NCI-H82 (cell line): ENCODE results near the gene MINDY1.

Experiments used
- DNase-seq: peaks from one replicate; lab custom pipeline; 2025; lab: John Stamatoyannopoulos, UW

Gene MINDY1

GRCh38 chr1:151006327-151007052, at the start of gene MINDY1:
Gene MINDY1, minus strand, starts transcription at chr1:151006902. Its CDS starts 4,285 bp downstream, at chr1:151002617.
- DNase-seq, result peak; percentile 93

- DNase-seq, result no peak
Observed at GRCh38 chr1:151056149-151056548, 49.4 kb upstream of the MINDY1 start.

GRCh38 chr1:151055581-151055980, 48.9 kb upstream of the MINDY1 start:
- no peak for DNase-seq

- DNase-seq, result no peak
Observed at GRCh38 chr1:151054971-151055547, 48.4 kb upstream of the MINDY1 start.

- no peak for DNase-seq
Observed at GRCh38 chr1:151051356-151052009, 44.8 kb upstream of the MINDY1 start.

GRCh38 chr1:151050051-151050688, 43.5 kb upstream of the MINDY1 start:
- DNase-seq, result no peak

GRCh38 chr1:151049458-151049857, 42.8 kb upstream of the MINDY1 start:
- DNase-seq, result no peak

GRCh38 chr1:151048645-151049032, 41.9 kb upstream of the MINDY1 start:
- no peak for DNase-seq

GRCh38 chr1:151047925-151048644, 41.4 kb upstream of the MINDY1 start:
- DNase-seq, result peak; percentile 88

- DNase-seq, result peak; percentile 89
Observed at GRCh38 chr1:151047591-151047924, 40.9 kb upstream of the MINDY1 start, which contains the start of gene C1orf56. Gene C1orf56, plus strand, starts transcription at chr1:151047751. Its CDS starts 97 bp downstream, at chr1:151047848.

- DNase-seq, result no peak
Observed at GRCh38 chr1:151043163-151043562, 36.5 kb upstream of the MINDY1 start.

GRCh38 chr1:151039521-151039920, 32.8 kb upstream of the MINDY1 start:
- no peak for DNase-seq

GRCh38 chr1:151037032-151037431, 30.3 kb upstream of the MINDY1 start:
- no peak for DNase-seq

GRCh38 chr1:151036356-151036755, 29.7 kb upstream of the MINDY1 start, which contains the start of gene BNIPL:
Gene BNIPL, plus strand, starts transcription at chr1:151036586. Its CDS starts 140 bp downstream, at chr1:151036726.
- no peak for DNase-seq

GRCh38 chr1:151035167-151035566, 28.5 kb upstream of the MINDY1 start:
- DNase-seq, result no peak

- no peak for DNase-seq
Observed at GRCh38 chr1:151032164-151032563, 25.5 kb upstream of the MINDY1 start.

GRCh38 chr1:151026460-151026859, 19.8 kb upstream of the MINDY1 start:
- no peak for DNase-seq

GRCh38 chr1:151024540-151025146, 17.9 kb upstream of the MINDY1 start:
- DNase-seq, result peak; percentile 83

- DNase-seq, result no peak
Observed at GRCh38 chr1:151013518-151013917, 6.8 kb upstream of the MINDY1 start.

- DNase-seq, result no peak
Observed at GRCh38 chr1:151012684-151013471, 6.2 kb upstream of the MINDY1 start.
